GM18861 (cell line): Measurements from ENCODE around the gene TRRAP.

Source experiments
- ATAC-seq: cut with Tn5 transposase; IDR thresholded peaks from one replicate; pipeline ENCODE4 v1.9.1; 2021; ENCODE audit not compliant: unreplicated experiment

The TRRAP gene

DNA sequence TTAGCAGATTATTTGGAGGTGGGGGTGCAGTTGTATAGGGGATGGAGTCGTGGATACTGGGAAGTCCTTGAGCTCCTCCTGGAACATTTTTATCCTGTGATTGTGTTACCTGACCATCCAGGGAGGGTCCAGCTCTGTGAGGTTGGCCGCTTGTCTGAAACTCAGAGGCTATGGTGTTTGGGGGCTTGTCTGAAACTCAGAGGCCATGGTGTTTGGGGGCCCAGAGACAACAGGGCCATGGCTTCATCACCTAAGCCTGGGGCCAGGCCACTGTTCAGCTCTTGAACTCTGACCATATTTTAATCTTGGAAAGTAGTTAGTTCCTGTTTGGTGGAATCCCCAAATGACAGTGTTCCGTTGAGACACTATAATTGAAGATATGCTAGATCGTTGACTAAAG, 66.1 kb downstream of the TRRAP start:
- ATAC-seq: no peak

DNA sequence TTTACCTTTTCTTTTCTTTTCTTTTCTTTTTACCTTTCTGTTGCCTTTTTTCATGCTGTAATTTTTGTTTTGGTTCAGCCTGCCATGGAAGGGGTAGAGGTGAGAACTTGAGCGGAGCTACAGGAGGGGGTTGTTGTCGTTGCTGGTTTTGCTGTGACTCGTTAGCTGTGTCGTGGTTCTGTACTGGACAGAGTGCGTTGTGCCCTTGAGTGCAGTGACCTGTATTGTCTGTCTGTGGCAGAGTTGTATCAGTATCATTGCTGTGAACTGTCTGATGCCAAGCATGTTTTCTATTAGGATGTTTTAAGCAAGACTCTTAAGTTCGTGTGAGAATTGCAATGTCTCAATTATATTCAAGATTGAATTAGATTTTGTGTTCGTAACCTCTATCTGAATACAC, 67.5 kb downstream of the TRRAP start:
- no peak for ATAC-seq

DNA sequence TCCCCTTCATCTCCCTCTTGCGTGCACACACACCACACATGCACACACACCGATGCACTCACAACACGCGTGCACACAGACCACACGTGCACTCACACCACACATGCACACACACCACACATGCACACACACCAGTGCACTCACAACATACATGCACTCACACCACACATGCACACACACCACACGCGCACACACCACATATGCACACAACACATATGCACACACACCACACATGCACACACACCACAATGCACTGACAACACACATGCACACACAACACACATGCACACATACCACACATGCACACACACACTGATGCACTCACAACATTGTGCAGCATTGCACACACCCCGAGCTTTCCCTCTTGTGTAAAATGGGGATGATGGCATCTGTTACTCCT, 68.1 kb downstream of the TRRAP start:
- ATAC-seq: no peak

DNA sequence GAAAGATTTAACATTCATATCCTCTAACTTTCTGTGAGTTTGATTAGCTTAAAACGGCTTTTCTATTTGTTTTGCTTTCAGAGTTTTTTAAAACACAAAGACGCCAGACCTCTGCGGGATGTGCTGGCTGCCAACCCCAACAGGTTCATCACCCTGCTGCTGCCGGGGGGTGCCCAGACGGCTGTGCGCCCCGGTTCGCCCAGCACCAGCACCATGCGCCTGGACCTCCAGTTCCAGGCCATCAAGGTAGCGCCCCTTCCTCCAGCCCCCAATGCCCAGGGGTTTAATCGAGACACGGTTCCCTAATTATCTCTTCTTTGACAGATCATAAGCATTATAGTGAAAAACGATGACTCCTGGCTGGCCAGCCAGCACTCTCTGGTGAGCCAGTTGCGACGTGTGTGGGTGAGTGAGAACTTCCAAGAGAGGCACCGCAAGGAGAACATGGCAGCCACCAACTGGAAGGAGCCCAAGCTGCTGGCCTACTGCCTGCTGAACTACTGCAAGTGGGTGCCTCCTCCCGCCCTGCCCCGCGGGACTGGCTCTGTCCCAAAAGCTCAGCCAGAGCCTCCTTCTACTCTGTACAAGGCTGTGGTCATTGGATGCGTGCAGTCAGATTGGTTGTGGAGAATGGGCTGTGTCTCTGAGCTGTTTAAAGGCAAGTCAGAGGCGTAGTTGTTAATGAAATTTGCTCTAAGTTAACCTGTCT, 71.2 kb downstream of the TRRAP start:
- no peak for ATAC-seq

DNA sequence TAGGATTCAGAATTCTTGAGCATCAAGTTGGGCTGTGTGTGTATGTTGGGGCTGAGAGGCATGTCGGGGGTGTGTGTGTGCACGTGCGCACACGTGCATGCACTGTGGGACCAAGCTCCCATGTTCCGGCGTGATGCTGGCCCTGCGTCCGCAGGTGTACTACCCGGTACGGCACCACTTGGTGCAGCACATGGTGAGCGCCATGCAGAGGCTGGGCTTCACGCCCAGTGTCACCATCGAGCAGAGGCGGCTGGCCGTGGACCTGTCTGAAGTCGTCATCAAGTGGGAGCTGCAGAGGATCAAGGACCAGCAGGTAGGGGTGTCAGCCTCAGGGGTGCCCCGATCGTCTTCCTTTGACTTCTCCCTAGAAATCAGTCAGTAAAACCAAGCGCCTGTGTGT, 77.7 kb downstream of the TRRAP start:
- ATAC-seq: no peak

DNA sequence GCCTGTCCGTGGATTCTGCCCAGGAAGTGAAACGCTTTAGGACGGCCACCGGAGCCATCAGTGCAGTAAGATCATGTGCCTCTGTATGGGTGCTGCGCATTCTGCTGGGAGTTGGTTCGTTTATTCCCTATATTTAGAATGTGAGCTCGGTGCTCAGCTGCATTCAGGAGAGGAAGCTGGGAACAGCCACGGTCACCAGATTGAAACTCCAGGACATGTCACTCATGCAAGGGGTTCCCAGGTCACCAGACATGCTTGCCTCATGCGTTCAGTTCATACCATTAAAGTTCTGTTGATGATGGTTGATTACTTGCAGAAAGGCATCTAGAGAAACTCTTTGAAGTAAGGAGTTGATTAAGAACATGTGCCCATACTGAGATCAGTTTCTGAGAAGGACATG, 78.1 kb downstream of the TRRAP start:
- no peak for ATAC-seq

DNA sequence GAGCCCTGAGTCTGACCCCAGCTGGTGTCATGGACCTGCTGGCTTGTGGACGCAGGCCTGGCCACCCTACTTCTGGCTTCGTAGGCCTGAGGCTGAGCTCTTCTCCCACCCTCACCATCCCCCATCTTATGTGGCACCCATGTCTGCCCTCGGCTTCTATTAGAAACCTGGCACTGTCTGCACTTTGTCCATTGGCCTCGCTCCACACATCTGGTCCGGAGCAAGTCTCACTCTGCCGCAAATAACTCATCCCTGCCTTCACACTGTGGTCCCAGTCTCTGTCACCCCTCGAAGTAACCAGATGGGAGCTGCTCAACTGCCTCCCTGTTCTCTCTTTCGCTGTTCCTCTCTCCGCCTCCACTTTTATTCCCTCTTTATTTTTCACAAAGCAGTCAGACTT, 78.6 kb downstream of the TRRAP start:
- ATAC-seq: no peak

DNA sequence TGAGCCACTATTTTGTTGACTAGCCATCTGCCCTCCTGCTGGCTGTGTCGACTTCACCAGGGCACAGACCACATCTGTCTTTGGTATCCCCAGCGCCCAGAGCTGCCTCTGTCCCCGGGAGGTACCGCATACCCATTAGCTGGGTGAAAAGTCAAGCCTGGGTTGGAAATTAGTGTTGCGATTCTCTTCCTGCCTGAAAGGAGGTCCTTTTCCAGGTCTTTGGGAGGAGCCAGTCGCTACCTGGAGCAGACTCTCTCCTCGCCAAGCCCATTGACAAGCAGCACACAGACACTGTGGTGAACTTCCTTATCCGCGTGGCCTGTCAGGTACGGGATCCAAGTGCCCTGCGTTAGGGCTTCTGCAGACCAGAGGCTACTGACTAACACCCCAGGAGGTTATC, 79.4 kb downstream of the TRRAP start:
- no peak for ATAC-seq

DNA sequence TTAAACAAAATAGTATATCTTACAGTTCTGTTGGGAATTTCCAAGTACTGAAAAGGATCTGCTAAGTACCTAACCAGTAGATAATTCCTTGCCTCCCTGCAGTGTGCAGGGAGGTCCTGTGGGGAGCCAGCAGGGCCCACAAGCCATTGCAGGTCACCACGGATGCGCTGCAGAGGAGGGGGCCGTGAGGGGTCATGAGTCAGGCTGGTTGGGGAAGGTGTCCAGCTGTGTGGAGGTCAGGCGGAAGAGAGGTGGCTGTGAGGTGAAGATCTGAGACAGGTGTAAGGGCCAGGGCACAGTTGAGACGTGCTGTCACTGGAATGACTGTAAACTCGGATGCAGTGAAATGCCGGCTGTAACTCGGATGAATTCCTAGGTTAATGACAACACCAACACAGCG, 80.6 kb downstream of the TRRAP start:
- no peak for ATAC-seq

DNA sequence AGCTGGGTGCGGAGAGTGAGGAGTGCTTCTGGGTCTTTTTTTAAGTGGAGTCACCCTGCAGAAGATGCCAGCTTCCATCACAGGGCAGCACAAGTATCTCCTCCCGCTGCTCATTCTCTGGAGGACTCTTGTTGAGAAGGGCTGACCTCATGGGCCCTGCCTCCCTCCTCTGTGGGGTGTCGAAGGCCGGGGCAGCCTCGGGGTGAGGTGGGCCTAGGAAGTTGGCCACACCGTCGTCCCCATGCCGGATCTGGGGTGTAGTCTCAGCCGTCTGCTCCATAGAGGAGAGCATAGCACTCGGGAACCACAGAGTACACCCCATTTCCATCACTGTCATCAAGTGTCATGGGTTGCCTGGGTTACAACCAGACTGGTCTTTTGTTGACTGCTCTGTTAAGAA, 85.0 kb downstream of the TRRAP start:
- no peak for ATAC-seq

DNA sequence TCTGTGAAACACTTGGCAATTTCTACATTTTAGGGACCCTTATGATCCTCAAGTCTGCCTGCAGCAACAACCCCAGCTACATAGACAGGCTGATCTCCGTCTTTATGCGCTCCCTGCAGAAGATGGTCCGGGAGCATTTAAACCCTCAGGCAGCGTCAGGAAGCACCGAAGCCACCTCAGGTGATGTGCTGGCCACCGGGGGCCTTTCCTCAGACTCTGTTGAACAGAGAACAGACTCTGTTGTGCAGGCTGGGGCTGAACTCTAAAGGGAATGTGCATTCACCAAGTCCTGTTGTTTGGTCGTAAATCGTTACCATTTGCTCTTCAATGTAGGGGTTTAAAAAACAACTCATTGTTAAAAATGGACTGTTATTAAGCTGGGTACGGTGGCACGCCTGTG, 86.3 kb downstream of the TRRAP start:
- ATAC-seq: no peak

DNA sequence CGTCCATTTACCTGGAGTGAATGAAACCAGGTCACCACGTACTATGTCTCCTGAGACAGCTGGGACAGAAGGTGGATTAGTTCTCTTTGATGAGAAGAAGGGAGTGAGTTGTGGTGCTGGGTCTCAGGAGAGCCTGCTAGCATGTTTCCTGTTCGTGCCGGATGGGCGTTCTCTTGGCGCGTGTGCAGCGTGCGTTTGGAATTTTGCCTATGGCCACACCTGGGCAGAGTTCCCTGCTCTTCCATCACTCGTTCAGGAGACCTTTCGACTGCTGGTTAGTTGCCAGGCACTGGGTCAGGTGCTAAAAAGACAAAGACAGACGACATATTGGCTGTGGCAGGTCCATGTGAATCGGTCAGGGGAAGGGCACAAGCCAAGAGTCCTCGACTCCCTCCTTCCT, 90.3 kb downstream of the TRRAP start:
- ATAC-seq: no peak

DNA sequence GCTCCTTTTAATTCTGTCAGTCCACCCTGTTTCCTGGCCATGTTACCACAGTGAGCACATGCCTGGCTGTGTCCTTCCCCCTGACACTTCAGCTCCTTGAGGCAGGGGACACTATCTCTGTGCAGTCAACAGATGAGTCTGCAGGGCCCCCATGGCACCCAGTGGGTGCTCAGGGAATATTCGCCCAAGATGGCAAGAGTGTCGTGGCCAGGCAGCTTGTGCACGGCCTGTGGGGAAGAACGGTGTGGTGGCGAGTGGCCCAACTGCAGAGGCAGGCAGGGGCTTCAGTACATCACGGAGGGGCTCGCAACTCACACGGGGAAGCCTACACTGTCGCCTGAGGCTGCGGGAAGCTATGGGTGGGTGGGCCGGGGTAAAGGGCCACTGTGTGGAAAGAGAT, 91.1 kb downstream of the TRRAP start:
- no peak for ATAC-seq

DNA sequence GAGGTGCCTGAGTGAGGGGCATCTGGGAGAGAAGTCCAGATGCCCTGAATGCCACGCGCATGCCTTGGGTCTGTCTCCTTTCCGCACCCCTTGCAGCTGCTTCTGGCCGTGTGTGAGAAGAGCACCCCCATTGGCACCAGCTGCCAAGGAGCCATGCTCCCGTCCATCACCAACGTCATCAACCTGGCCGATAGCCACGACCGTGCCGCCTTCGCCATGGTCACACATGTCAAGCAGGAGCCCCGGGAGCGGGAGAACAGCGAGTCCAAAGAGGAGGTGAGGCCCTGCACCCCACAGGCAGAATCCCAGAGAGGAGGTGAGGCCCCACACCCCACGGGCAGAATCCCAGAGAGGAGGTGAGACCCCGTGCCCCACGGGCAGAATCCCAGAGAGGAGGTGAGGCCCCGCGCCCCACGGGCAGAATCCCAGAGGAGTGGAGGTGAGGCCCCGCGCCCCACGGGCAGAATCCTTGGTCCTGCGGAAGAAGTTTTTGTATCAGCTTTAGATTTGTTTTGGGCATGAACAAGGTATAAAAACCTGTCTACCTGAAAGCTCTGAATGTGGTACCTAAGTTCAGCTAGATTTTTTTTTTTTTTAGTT, 91.8 kb downstream of the TRRAP start:
- ATAC-seq: no peak

DNA sequence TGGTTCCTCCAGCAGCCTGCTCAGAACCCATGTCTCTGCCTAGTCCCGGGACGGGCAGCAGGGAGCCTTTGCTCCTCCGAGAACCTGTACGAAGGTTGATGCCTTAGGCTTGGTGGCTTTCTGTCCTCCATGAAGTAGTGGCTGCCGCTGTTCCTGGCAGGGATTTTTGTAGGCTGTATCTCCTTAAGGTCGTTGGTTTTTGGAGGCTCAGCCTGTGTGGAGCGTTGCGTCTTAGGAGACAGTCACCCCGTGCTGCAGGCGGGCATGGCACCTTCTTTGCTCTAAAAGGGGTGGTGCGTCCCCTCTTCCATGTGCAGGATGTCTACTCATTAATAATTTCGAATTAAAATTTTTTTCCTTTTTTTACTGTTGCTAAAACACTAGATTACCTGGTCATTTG, 92.5 kb downstream of the TRRAP start:
- no peak for ATAC-seq

DNA sequence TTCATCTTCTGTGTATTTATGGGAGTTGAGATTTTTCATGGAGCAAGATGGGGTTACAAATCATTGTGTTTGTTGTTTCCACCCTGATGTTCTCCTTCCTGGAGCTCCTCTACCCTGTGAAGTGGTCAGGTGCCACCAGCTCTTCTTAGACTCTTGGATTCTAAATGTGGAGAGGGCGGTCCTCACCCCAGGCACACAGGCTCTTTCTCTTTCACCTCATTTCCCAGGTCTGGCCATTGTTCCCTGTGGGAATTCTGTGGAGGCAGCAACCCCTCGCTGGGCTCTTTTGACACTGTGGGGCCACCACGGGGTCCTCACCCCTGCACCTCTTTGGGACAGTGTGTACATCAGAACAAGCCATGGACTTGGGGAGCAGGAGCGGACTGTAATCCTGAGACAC, 95.9 kb downstream of the TRRAP start:
- ATAC-seq: no peak

DNA sequence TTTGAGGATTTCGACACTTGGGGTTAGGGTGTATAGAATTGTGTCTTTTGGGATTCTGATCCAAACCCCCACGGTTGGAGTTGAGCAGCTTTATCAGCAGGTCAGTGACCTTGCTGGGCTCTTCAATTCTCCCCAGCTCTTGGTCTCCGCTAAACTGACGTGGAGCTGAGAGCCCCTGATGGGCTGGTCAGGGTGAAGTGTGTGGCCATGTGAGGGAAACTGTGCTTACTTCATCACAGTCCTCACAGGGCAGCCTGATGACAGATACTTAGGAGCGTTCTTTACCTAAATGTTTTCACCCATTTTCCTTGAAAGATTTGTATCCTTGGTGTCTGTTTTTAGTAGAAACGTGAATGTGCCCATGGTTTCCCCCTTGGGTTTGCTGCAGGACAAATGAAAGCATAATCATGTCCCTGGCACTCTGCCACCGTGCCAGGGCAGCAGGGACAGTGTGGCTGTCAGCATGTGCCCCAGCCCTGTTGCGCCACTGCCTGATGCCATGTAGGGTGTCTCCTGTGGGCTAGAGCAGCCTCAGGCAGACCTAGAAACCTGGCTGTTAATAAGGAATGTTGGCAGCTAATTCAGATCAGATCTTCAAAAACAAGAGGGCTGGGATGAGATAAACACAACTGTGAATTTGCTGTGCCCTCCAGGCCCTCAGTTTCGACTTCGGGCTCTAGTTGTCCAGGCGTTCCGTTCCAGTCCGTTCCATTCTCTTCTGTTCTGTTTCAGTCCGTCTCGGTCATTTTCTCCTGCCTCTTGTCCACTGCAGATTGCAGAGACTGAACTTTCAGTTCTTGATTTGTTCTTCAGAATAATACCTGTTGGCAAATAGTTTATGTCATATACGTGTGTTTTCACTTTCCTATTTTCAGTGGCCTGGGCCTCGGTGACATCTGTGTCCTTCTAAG, 96.8 kb downstream of the TRRAP start:
- ATAC-seq: no peak

DNA sequence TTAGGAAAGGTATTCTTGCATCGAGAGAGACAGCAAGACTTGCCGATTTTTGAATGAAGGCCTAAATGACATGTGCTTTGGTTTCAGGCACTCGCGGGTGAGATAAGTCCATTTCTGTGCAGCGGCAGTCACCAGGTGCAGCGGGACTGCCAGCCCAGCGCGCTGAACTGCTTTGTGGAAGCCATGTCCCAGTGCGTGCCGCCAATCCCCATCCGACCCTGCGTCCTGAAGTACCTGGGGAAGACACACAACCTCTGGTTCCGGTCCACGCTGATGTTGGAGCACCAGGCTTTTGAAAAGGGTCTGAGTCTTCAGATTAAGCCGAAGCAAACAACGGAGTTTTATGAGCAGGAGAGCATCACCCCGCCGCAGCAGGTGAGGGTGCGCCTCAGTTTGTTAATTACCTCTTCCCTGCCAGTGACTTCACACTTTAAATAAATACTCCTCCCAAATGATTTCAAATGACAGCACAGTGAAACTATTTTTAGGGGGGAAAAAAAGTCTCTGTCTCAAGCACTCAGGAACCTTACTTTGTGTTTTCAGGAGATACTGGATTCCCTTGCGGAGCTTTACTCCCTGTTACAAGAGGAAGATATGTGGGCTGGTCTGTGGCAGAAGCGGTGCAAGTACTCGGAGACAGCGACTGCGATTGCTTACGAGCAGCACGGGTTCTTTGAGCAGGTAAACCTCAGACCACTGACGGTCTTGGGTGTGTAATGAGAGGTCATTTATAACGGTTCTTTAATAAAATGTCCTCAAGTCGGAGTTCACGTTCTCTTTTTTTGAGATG, 98.3 kb downstream of the TRRAP start:
- ATAC-seq: no peak

DNA sequence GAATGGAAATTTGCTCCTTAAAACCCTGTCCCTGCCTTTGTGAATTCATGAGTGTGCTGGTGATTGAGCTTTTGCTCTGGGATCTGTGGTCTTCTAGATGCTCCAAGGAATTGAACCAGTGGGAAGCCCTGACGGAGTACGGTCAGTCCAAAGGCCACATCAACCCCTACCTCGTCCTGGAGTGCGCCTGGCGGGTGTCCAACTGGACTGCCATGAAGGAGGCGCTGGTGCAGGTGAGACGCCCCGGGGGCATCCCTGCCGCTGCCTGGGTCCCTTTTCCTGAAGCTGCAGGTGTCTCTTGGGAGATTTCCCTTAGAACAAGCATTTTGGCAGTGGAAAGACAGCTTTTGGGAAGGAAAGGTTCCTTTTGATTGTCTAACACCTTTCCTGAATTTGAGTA, 100.3 kb downstream of the TRRAP start:
- no peak for ATAC-seq

DNA sequence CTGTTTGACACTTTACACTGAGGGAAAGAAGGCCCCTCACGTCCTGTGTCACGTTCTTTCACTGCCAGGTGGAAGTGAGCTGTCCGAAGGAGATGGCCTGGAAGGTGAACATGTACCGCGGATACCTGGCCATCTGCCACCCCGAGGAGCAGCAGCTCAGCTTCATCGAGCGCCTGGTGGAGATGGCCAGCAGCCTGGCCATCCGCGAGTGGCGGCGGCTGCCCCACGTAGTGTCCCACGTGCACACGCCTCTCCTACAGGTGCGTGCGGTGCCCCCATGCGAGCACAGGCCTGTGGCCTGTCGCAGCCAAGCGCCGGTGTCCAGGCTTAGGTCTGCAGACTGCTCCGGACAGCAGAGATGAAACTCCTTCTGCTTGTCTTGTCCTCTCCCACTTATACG, 103.4 kb downstream of the TRRAP start:
- no peak for ATAC-seq

DNA sequence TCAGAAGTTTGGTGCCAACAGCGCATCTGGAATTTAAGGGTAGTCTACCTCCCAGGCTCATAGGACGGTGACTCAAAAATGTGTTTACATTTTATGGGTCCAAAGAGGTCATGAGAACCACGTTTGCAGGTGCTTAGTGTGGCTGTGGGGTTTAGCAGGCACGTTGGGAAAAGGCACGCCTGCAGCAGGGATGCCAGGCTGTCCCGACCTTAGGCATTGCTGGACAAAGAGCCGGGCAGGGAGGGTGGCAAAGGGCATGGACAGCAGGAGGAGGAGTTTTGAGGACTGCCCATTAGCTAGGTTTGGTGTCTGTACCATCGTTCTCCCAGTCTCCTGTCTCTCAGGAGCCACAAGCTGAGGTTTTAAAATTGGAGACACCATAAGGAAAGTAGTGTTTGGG, 104.4 kb downstream of the TRRAP start:
- no peak for ATAC-seq
